Adrenal gland (tissue), 5 donors: ENCODE measurements around the gene RIPPLY1.

Experiments
- POLR2A ChIP-seq, 2 donors: fragments of 450-650 bp; IDR thresholded peaks; one replicate each; pipeline ENCODE4 v1.6.1; 2017; ENCODE audit warnings: antibody characterized with exemption in 2 of 2, mild to moderate bottlenecking in 2 of 2, moderate library complexity in 1 of 2
- TF ChIP-seq, protein P1 (sequence below), 6 experiments: fragments of 450-650 bp in 4 of 6; fragments of 200-600 bp in 2 of 6; sonication (generic) in 1 of 6; IDR thresholded peaks; 1 replicate in 5 of 6; 2 replicates in 1 of 6; pipeline versions ENCODE4 v1.5.1 to v1.8.0; 2016 to 2021; ENCODE audit warnings: antibody characterized with exemption in 6 of 6, mild to moderate bottlenecking in 2 of 6, moderate library complexity in 1 of 6
- donor health status: DM: no; HTN: no; CAD: no.

DNA sequence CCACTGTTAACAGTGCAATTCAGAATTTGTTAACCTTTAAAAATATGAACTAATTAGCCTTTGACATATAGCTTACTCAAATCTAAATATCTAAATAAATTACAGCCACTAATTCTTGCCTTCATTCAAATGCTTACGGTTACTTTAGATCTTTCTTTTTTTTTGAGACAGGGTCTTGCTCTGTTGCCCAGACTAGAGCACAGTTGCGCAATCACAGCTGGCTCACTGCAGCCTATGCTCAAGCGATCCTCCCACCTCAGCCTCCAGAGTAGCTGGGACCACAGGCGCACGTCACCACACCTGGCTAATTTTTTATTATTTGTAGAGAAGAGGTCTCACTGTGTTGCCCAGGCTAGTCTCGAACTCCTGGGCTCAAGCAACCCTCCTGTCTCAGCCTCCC, 48.1 kb upstream of the RIPPLY1 start:
- TF ChIP-seq, protein P1, sequence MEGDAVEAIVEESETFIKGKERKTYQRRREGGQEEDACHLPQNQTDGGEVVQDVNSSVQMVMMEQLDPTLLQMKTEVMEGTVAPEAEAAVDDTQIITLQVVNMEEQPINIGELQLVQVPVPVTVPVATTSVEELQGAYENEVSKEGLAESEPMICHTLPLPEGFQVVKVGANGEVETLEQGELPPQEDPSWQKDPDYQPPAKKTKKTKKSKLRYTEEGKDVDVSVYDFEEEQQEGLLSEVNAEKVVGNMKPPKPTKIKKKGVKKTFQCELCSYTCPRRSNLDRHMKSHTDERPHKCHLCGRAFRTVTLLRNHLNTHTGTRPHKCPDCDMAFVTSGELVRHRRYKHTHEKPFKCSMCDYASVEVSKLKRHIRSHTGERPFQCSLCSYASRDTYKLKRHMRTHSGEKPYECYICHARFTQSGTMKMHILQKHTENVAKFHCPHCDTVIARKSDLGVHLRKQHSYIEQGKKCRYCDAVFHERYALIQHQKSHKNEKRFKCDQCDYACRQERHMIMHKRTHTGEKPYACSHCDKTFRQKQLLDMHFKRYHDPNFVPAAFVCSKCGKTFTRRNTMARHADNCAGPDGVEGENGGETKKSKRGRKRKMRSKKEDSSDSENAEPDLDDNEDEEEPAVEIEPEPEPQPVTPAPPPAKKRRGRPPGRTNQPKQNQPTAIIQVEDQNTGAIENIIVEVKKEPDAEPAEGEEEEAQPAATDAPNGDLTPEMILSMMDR (IDR thresholded peaks at IDR 0.05), result no peak
- TF ChIP-seq POLR2A (IDR thresholded peaks at IDR 0.05), result no peak
